Body of pancreas (tissue), 4 donors: ENCODE results near the gene INF2.

Experiments used
- POLR2A ChIP-seq, 3 donors: fragments of 450-650 bp; IDR thresholded peaks; one replicate each; pipeline ENCODE4 v1.6.1; 2016; ENCODE audit warnings: antibody characterized with exemption in 3 of 3, mild to moderate bottlenecking in 2 of 3
- TF ChIP-seq, protein P1 (sequence below), 7 experiments: fragments of 450-650 bp in 4 of 7; fragments of 200-600 bp in 3 of 7; sonication (generic) in 3 of 7; IDR thresholded peaks; one replicate each; pipeline ENCODE4 v1.5.1; 2016 to 2019; ENCODE audit warnings: antibody characterized with exemption in 7 of 7

- TF ChIP-seq, protein P1, sequence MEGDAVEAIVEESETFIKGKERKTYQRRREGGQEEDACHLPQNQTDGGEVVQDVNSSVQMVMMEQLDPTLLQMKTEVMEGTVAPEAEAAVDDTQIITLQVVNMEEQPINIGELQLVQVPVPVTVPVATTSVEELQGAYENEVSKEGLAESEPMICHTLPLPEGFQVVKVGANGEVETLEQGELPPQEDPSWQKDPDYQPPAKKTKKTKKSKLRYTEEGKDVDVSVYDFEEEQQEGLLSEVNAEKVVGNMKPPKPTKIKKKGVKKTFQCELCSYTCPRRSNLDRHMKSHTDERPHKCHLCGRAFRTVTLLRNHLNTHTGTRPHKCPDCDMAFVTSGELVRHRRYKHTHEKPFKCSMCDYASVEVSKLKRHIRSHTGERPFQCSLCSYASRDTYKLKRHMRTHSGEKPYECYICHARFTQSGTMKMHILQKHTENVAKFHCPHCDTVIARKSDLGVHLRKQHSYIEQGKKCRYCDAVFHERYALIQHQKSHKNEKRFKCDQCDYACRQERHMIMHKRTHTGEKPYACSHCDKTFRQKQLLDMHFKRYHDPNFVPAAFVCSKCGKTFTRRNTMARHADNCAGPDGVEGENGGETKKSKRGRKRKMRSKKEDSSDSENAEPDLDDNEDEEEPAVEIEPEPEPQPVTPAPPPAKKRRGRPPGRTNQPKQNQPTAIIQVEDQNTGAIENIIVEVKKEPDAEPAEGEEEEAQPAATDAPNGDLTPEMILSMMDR (IDR thresholded peaks at IDR 0.05), result no peak
- TF ChIP-seq POLR2A (IDR thresholded peaks at IDR 0.05), result no peak
Measured at GRCh38 chr14:104714066-104714465, 24.6 kb downstream of the INF2 start.
